ENCODE data around the gene DNMT3A.
"Not testable (repeated sequence)": the region's sequence is repeated elsewhere in the genome, so short reads cannot be mapped to it uniquely, and the experiment has no call there.

DNMT3A gene

DNA sequence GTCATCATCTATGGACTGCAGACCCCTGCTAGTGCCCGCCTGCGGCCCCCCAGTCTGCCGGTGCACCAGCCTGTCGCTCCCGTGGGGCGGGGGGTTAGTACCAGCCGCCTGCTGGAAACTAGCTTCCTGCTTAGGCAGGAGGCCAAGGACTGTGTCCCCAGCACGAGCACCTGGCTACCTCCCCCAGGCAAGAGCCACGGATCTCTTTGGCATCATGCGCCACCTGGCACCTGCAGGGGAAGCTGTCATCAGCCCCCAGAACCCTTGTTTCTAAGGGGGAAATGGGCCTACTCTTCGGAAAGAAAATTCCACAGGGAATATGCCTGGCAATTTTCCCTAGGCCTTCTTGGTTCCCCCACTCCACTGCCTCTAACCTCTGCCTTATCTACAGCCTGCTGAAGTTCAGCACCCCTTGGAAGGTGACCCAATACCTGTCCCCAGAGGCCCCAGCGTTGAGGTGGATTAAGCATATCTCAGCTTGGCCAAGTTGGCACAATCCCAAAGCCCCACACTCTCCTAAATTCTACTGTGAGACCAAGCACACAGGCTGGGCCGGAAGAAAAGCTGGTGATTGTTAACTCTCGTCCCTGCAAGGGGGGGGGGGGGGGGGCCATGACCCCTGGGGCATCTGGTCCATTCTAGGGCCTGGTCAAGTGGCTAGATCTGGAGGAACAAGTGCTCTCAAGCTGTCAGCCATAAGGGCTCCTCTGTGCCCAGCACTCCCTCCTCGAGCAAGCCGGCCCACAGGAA is 111.4 kb downstream of the DNMT3A start:
- DNase-seq: no peak

DNA sequence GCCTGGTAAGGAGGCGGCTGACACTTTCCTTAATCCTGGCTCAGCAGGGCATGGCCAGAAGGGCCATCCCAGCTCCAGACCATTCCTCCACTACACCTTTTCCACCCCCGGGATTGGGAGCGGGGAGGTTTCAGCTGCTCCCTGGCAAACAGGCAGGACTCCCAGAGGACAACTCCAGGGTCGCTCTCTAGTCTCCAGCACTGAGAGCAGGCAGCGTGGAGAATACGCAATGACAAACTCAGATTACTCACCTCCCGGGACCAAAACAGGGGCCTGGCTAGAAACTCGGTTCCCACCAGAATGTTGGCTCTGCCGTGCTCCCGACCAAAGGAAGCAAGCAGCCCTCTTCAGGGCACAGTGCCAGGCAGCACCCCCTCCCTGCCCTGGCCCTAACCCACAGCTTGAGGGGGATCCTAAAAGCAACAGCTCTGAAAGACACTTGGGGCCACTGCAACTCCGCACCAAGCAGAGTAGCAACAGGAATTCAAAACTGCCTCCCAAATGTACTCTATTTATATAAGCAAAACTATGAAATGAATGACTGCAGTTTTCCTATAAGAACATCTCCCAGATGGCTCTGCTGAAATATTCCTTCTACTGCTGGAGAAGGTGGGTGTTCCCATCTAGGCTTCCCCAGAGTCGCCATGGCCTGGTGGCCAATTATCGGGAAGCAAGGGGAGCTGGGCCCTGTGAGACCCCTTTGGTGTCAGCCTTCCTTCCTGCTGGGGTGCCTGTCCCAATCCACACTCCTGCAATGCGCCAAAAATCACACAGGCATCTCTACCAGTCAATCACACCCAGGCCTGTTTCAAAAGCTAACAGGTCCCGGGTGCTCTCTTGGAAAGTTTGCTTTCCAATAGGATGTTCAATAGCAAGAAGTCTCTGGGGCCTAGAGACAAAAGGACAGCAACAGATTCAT is 112.2 kb downstream of the DNMT3A start:
- peak; percentile 69 for DNase-seq

DNA sequence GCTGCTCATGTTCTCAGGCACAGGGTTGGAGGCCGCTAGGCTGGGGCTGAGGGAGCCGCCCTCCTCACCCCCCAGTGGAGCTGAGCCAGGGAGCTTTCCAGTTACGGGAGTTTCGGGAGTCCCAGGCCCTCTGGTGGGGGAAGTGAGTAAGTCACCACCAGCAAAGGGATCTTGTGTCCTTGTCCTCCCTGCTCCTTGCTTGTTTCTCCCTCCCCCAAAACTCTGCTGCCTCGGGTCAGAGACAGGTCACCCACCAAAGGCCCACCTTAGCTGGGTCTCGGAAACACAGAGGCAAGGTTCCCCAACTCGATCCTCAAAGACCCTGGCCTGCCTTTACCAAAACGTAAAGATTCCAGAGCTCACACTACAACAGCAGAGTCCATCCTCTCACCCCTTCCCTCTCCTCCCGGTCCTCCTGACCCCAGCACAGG is 112.9 kb downstream of the DNMT3A start:
- peak; percentile 81 for DNase-seq

DNA sequence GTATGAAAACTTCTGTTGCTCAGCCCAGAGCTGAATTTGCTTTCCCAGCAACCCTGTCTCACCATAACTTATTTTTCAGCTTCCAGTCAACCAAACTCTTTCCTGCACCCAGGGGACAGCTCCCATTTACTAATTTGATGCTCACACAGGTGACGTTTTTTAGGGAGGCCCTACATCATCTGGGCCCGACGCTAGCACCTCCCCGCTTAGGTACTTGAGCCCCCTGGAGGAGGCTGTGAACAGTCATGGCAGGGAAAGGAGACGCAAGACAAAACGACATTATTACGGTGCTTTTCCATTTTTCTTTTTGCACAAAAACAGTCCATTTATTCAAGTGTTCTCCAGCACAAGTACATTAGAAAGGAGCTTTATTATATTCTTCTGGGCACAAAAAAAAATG is 114.1 kb downstream of the DNMT3A start:
- no peak for DNase-seq

DNA sequence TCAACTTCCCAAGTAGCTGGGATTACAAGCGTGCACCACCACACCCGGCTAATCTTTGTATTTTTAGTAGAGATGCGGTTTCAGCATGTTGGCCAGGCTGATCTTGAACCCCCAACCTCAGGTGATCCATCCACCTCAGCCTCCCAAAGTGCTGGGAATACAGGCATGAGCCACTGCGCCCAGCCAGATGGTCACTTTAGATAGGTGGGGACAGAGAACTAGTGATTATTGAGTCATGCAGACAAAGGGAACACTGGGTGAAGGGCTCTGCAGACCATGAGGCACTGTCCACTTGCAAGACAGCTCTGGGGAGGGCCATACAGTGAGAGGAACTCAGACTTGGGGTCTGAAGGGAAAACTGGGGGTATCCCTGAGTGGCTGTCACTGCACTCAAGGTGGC is 114.9 kb downstream of the DNMT3A start:
- DNase-seq: no peak

GRCh38 chr2:25222477-25223121 is 119.1 kb downstream of the DNMT3A start:
- DNase-seq: no peak

GRCh38 chr2:25221579-25221978 is 120.1 kb downstream of the DNMT3A start:
- DNase-seq: no peak

- no peak for DNase-seq
Measured at GRCh38 chr2:25220313-25220712, 121.4 kb downstream of the DNMT3A start.

DNA sequence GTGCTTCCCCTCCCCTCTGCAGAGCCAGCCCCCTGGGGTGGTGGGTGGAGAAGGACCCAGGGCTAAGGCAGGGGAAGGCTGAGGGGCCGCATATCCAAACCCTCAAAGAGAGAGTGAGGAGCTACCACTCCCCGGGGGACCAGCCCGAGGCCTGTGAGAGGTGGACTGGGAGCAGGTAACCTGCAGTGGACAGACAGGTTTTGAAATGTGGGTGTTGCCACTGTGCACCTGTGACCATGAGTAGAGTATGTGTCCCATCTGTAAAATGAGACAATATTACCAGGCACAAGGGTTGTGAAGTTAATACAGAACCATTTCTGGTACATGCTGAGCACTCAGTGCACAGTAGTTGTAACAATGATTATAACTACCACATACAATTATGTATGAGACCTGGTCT is 122.1 kb downstream of the DNMT3A start:
- DNase-seq: no peak

DNA sequence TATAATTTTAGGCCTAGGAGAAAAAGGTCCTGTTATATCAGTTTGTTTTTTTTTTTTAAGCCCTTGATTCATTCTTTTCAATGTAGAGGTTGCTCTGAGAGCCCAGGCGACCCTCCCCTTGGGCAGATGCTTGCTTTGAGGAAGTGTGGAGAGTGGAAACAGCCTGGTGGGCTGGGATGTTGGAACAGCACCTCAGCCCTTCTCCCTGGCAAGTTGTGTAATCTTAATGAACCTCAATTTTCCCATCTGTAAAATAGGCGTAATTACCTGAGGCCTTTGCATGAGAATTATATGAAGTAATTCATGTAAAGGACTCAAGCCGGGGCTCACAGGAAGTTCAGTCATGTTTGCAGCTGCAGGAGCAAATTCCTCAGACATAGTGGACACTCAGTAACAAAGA is 123.6 kb downstream of the DNMT3A start:
- DNase-seq: no peak

- peak; percentile 80 for DNase-seq
Measured at GRCh38 chr2:25215948-25216679, 125.6 kb downstream of the DNMT3A start.

- DNase-seq: peak; percentile 52
Measured at GRCh38 chr2:25215232-25215631, 126.5 kb downstream of the DNMT3A start.

GRCh38 chr2:25213229-25213628 is 128.5 kb downstream of the DNMT3A start:
- DNase-seq: no peak

- not testable (repeated sequence) for DNase-seq
Measured at GRCh38 chr2:25210923-25211322, 130.8 kb downstream of the DNMT3A start.

GRCh38 chr2:25207078-25207545 is 134.6 kb downstream of the DNMT3A start:
- DNase-seq: no peak

GRCh38 chr2:25204190-25204838 is 137.4 kb downstream of the DNMT3A start:
- DNase-seq: peak; percentile 82

DNA sequence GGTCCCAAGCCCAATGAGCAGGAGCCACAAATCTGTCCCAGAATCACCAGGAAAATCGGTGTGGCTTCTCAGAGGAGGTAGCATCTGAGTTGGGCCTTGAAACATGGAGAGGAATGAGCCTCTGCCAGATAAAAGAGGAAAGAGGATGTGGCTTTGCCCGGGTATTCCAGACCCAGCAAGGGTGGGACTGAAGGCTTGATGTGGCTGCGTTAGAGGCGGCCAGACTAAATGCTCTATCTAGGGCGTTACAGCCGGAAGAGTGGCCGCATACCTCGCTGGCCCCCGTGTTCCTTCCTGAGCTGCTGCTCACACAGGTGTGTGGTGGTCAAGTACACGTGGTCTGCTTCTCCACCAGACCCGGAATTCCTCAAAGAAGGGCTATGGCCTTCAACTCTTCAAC is 139.4 kb downstream of the DNMT3A start:
- no peak for DNase-seq

DNA sequence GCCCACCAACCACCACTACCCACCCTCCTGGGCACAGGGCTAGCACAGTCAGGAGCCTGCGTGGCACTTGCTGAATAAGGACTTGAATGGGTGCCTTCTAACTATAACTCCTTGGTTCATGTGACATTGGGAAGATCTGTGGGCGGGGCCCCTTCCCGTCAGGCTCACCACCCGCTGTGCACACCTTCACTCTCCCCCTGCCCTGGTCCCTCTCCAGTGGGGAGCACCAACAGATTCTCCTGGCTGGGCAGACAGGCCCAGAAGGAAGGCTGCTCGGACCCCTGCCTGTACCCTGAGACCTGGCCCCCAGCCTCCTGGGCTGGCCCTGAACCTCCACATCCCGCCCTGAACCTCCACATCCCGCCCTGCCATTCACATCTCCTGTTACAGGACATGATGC is 139.9 kb downstream of the DNMT3A start:
- DNase-seq: no peak

DNA sequence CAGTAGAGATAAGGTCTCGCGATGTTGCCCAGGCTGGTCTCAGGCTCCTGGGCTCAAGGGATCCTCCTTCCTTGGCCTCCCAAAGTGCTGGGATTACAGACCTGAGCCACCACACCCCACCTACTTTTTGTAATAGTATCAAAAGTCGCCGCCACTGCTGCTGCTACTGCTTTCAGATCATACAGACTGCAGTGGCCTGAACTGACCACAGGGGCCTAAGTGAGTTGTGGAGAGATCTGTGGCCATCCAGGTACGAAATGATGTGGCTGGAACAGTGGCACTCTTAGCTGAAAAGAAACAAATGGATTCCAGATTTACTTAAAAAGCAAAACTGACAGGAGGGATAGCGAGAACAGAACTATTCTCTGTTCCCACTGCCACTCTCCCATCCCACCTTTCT is 140.5 kb downstream of the DNMT3A start:
- no peak for DNase-seq

- DNase-seq: no peak
Measured at GRCh38 chr2:25198576-25198975, 143.1 kb downstream of the DNMT3A start.

DNA sequence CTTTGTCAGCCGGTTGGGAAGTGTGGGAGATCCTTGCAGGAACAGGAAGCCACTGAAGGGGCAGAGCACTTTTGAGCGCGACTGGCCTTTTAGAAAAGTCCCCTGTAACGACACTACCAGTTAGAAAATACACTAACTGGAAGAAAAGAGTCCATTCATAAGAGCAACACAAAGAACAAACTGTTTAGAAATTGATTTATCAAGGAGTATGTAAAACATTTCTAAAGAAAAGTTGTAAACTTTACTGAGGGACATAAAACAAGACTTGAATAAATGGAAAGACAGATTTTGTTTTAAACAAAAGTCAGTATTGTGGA is 143.6 kb downstream of the DNMT3A start:
- DNase-seq: no peak

All from retina (tissue), 1 donor.